ENCODE results near the gene DHRSX.

DNA sequence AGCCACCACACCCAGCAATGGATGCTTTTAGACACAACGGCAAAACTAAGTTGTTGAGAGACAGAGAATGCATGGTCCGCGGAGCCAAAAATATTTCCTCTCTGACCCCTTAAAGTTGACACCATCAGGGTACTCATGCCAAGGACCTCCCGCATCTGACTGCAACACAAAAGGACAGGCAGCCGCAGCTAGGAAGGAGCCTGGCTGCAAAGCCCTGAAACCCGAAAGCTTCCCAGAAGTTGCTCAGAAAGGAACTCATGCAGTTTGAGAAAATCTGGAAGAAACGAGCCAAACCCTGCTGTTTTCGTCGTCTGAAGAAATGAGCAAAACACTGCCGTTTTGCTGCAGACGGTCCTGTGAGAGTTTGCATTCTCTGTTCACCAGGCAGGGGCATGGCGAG lies 16.5 kb downstream of the DHRSX start:
- TF ChIP-seq EZH2 (IDR thresholded peaks at IDR 0.05; ENCODE audit: insufficient read depth, poor library complexity, severe bottlenecking) (no peak), EZH2phosphoT487 (IDR thresholded peaks at IDR 0.05; ENCODE audit: insufficient read depth, low read depth) (no peak)

All from GM23248 (cell line).